ENCODE measurements around the gene LILRB5.
A peak's percentile ranks its signal among the peaks of the same experiment; 100 is the strongest.
"Not testable (repeated sequence)": the region's sequence is repeated elsewhere in the genome, so short reads cannot be mapped to it uniquely, and the experiment has no call there.

LILRB5 gene

DNA sequence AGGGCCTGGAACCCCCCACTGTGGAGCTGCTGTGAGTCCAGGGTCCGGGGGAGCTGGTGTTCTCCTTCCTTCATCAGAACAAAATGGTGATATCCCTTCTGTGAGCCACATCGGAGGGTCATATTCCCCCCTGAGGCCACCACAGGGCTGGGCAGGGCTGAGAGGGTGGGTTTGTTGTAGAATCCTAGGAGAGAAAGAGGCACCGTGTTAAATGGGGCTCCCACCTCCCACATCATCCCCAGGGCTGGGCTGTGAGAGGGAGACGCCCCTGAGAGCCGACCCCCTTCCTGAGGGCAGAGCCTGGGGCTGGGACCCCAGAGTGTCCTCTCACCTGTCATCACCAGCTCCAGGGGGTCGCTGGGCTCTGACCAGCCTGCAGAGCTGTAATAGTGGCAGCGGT is 35.1 kb downstream of the LILRB5 start:
- not testable (repeated sequence) for H3K27ac Mint-ChIP-seq; H3K4me3 Mint-ChIP-seq; DNase-seq; H3K9me3 Mint-ChIP-seq; ATAC-seq (replicated peaks)
- Mint-ChIP-seq H3K4me1 (peaks cover 4 to 11% of the 10 kb centered on the region in 2 donors), H3K36me3 (peaks cover 9 to 13% of the 10 kb centered on the region in 2 donors), H3K27me3 (peaks cover 14 to 27% of the 10 kb centered on the region in 2 donors)

DNA sequence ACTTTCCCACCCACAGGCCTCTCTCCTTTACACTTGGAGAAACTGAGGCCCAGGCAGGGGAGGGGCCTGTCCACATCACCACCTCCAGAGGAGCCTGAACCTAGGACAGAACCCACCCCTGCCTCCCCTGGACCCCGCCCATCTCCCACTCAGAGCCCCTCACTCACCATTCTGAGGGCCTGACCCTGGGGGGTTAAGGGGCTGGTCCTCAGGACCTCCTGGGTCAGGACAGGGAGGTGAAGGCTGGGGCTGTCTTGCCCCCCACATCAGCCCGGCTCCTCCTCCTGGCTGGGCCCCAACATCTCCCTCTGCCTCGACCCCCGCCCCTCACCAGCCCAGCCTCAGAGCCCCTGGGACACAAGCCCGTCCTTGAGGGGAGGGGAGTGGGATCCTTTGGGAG is 37.4 kb downstream of the LILRB5 start:
- Mint-ChIP-seq H3K36me3 (peaks cover 14 to 18% of the 10 kb centered on the region in 2 donors), H3K27me3 (peaks cover 14 to 27% of the 10 kb centered on the region in 2 donors), H3K4me1 (peaks cover 4 to 18% of the 10 kb centered on the region in 2 donors)
- not testable (repeated sequence) for H3K27ac Mint-ChIP-seq; DNase-seq; ATAC-seq (replicated peaks); H3K9me3 Mint-ChIP-seq; H3K4me3 Mint-ChIP-seq

DNA sequence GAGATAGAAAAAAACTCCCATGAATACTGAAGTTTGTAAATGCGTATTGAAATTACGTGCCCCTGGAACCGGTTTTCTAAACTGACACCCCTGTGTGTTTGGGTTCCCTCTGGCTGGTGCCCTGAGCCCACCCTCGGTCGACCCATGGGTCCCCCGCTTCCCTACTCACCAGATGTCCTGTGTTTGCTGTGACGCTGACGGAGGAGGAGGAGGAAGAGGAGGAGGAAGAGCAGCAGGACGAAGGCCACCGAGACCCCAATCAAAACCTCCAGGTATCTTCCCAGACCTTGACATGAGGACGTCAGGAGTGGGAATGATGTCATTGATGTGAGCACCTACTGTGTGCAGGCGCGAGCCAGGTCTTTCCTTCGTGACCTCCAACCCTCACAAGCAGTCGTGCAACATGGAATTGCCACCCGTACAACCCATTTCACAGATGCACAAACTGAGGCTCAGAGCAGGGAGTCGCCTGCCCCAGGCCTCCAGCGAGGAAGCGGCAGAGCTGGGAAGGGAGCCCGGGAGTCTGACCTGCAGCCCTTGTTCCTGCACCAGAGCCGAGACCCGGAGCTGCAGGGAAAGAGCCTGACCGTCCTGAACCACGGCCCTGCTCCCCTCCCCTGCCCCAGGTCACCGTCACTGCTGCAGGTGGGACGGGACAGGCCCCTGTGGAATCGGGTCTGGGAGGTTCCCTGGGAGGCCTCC is 38.0 kb downstream of the LILRB5 start:
- H3K36me3 Mint-ChIP-seq, result peaks cover 17 to 18% of the 10 kb centered on the region in 2 donors
- H3K4me1 Mint-ChIP-seq, result peaks cover 4 to 18% of the 10 kb centered on the region in 2 donors
- H3K27ac Mint-ChIP-seq, result no peak overlapping the region
- no peak for ATAC-seq (replicated peaks)
- H3K9me3 Mint-ChIP-seq, result no peaks in the 10 kb centered on the region
- no peak for DNase-seq
- peaks cover 14 to 26% of the 10 kb centered on the region in 2 donors for H3K27me3 Mint-ChIP-seq
- H3K4me3 Mint-ChIP-seq, result no peak overlapping the region

DNA sequence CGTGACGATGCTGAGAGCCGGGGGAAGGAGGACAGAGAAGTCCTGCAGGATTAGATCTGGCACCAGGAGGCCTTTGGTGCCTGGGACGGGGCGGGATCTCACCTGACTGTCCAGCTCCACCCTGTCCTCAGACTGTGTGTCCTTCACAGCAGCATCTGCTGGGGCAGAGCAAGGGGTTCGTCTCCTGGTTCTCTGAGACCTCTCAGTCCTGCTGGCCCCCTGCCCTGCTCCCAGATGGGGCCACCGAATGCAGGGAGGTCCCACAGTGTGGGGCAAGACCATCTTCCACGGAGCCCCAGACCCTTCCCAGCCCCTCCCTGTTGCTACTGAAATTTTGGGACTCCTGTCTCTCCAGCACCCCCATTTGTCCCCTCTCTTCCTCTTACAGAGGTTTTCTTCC is 38.8 kb downstream of the LILRB5 start:
- peaks cover 2 to 10% of the 10 kb centered on the region in 2 donors for H3K4me1 Mint-ChIP-seq
- DNase-seq (no peak), ATAC-seq (replicated peaks) (no peak)
- no peak overlapping the region for H3K27ac Mint-ChIP-seq
- H3K36me3 Mint-ChIP-seq, result peaks cover 19% of the 10 kb centered on the region in 2 donors
- H3K9me3 Mint-ChIP-seq, result no peaks in the 10 kb centered on the region
- H3K4me3 Mint-ChIP-seq, result no peak overlapping the region
- H3K27me3 Mint-ChIP-seq, result peaks cover 11 to 18% of the 10 kb centered on the region in 2 donors

DNA sequence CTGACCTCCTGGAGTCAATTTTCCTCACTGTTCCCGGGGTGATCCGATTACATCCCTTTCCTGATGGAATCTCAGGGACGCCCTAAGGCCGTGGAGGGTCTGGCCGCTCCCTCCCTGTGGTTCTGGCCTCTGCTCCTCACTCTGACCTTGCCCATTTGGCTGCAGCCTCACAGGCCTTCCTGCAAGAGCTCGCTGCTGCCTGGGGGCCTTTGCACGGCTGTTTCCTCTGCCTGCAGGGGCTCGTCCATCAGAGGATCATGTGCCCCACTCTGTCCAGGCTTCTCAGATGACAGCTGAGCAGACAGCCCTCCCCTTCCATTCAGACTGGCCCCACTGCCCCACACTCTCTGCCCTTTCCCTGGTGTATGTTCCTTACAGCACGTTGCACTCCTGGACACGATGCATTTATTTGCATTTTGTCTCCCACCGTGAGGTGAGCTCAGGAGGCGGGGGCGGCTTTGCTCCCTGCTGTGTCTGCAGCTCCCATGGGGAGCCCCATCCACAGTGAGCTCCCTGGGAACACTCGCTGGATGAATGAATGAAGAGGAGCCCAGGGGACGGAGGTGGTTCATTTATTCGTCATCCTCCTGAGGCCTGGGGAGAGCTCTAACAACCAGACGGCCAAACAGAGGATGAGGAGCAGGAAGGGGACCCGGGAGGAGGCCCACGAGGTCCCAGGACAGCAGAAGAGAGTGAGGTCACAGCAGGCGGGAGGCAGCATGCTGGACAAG is 39.4 kb downstream of the LILRB5 start:
- H3K36me3 Mint-ChIP-seq, result peaks cover 24 to 25% of the 10 kb centered on the region in 2 donors
- not testable (repeated sequence) for DNase-seq; H3K4me1 Mint-ChIP-seq; H3K9me3 Mint-ChIP-seq; ATAC-seq (replicated peaks); H3K27ac Mint-ChIP-seq; H3K4me3 Mint-ChIP-seq
- peaks cover 8 to 12% of the 10 kb centered on the region in 2 donors for H3K27me3 Mint-ChIP-seq

DNA sequence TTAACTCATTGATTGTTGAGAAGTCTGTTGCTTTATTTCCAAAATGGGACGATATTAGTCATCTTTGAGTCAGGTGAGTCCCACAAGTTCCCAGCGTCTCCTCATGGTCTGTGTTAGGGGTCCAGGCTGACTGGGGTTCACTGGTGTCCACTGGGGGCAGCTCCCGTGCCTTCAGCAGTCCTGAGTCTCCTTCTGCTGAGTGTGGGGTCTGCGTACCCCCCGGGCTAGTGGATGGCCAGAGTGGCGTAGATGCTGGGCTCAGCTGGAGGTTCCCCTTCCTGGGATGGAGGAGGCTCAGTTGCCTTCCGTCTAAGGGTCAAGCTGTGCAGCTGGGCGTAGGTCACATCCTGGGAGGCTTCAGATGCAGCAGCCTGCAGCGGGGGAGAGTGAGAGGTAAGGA is 40.2 kb downstream of the LILRB5 start:
- H3K36me3 Mint-ChIP-seq, result peaks cover 29 to 30% of the 10 kb centered on the region in 2 donors
- H3K27me3 Mint-ChIP-seq, result peaks cover 6% of the 10 kb centered on the region in 2 donors
- H3K9me3 Mint-ChIP-seq, result no peaks in the 10 kb centered on the region
- H3K4me3 Mint-ChIP-seq, result no peak overlapping the region
- no peak overlapping the region for H3K27ac Mint-ChIP-seq
- peaks cover 2 to 7% of the 10 kb centered on the region in 2 donors for H3K4me1 Mint-ChIP-seq
- DNase-seq (no peak), ATAC-seq (replicated peaks) (no peak)

DNA sequence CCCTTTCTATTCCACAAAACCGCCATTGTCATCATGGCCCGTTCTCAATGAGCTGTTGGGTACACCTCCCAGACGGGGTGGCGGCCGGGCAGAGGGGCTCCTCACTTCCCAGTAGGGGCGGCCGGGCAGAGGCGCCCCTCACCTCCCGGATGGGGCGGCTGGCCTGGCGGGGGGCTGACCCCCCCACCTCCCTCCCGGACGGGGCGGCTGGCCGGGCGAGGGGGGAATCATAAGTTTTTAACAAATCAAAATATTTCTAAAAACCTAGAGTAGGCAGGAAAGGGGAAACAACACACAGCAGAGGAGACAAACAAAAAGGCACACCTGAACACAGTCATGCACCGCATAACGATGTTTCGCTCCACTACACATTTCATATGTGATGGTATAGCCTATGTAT is 42.3 kb downstream of the LILRB5 start:
- not testable (repeated sequence) for H3K27me3 Mint-ChIP-seq; ATAC-seq (replicated peaks); H3K4me3 Mint-ChIP-seq; H3K9me3 Mint-ChIP-seq; H3K27ac Mint-ChIP-seq; DNase-seq
- peaks cover 41 to 43% of the 10 kb centered on the region in 2 donors for H3K36me3 Mint-ChIP-seq
- peaks cover 14 to 24% of the 10 kb centered on the region in 2 donors for H3K4me1 Mint-ChIP-seq

DNA sequence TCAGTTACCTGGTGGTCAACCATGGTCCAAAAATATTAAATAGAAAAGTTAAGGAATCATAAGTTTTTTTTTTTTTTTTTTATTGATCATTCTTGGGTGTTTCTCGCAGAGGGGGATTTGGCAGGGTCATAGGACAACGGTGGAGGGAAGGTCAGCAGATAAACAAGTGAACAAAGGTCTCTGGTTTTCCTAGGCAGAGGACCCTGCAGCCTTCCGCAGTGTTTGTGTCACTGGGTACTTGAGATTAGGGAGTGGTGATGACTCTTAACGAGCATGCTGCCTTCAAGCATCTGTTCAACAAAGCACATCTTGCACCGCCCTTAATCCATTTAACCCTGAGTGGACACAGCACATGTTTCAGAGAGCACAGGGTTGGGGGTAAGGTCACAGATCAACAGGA is 42.9 kb downstream of the LILRB5 start:
- H3K36me3 Mint-ChIP-seq, result peaks cover 43 to 47% of the 10 kb centered on the region in 2 donors
- ATAC-seq (replicated peaks); DNase-seq; H3K27ac Mint-ChIP-seq; H3K9me3 Mint-ChIP-seq; H3K4me3 Mint-ChIP-seq; H3K27me3 Mint-ChIP-seq: not testable (repeated sequence)
- peaks cover 19 to 29% of the 10 kb centered on the region in 2 donors for H3K4me1 Mint-ChIP-seq

DNA sequence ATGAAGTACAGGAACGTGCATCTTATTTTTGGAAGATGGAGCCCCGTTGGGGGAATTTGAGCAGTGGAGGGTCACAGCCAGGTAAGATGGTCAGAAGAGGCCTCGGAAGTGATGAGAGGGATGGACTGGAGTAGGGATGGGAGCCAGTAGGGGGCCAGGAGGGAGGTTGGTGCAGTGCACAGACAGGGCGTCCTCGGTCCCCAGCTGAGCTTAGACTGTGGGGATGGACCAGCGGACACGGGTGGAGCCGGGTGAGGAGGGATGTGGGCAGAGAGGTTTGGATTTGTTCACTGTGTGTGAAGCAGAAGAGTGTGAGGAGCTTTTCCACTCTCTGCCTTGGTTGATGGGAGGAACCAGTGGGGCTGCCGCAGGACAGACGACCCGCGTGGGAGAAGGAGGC is 45.8 kb downstream of the LILRB5 start:
- Mint-ChIP-seq H3K27ac (peak overlapping the region; percentile 82), H3K4me1 (peaks cover 48 to 52% of the 10 kb centered on the region in 2 donors), H3K9me3 (peaks cover 0 to 5% of the 10 kb centered on the region in 2 donors), H3K36me3 (peaks cover 50 to 62% of the 10 kb centered on the region in 2 donors), H3K27me3 (no peaks in the 10 kb centered on the region), H3K4me3 (peak overlapping the region in 1 of 2 donors; percentile 18)
- ATAC-seq (replicated peaks), result no peak
- DNase-seq, result no peak

DNA sequence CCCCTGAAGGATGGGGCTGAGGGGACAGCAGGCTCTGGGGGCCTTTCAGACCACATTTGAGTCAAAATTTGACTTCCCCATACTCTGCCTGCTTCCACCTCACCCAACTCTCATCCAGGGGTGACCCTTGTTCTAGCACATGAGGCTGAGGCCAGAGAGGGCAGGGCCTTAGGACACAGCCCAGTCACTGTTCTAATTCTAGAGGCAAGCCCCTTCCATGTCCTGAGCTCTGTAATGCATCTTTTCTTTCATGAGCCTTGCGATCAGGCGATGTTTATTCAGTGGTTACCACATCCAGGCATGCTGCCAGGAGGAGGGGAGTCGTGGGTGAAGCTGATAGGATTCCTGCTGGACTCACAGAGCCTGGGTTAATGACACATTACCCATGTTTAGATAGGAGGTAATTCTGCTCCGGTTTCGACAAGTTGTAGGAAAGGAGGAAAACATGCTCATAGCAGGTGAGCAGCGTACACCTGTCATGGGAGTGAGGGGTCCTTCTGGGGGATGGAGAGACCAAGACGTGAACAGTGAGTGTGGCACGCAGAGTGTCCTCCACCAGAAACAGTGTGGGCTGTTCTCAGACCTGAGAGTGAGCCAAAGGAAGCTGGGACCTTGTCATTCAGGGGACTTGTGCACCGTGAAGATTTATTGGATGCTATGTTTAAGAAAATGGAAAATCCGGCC is 47.1 kb downstream of the LILRB5 start:
- no peak for ATAC-seq (replicated peaks)
- Mint-ChIP-seq H3K36me3 (peaks cover 60 to 73% of the 10 kb centered on the region in 2 donors), H3K9me3 (peaks cover 0 to 5% of the 10 kb centered on the region in 2 donors), H3K27me3 (no peaks in the 10 kb centered on the region), H3K4me3 (peak overlapping the region; percentile 57 to 62), H3K27ac (peak overlapping the region; percentile 99), H3K4me1 (peaks cover 54 to 65% of the 10 kb centered on the region in 2 donors)
- no peak for DNase-seq

DNA sequence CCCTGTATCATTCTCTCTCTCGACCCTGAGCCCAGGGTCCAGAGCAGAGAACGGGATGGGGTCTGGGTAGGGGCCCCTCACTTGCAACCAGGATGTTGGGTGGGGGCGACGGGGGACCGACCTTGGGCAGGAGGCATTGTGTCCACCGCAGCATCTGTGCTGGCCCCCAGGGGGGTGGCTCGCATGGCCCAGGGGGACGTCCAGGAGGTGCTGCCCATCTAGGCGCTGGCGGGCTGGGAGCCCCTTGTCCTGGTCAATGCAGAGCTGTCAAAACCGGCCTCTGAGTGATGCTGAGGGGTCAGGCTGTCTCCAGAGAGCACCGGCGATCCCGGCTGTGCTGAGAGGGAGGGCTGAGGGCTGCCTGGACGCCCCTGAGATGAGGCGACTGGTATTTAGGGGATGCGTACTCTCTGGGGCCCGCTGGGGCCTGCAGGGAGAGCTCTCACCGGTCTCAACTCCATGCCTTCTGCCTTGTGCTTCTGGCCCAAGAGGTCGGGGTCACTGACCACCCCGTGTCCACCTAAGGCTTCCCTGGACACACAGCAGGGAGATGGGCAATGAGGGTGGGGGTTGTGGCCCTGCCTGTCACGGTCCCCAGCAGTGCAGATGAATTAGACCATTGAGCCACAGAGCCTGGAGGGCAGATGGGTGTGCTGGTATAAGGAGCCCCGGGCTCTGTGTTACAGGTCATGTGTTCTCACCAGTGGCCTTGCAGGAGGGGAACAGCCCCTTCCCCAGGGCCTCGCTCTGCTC is 47.8 kb downstream of the LILRB5 start:
- ATAC-seq (replicated peaks) (no peak), DNase-seq (no peak)
- Mint-ChIP-seq H3K27me3 (no peaks in the 10 kb centered on the region), H3K9me3 (peaks cover 0 to 5% of the 10 kb centered on the region in 2 donors), H3K27ac (peak overlapping the region; percentile 99), H3K36me3 (peaks cover 67 to 80% of the 10 kb centered on the region in 2 donors), H3K4me1 (peaks cover 57 to 72% of the 10 kb centered on the region in 2 donors), H3K4me3 (peak overlapping the region; percentile 57 to 62)

DNA sequence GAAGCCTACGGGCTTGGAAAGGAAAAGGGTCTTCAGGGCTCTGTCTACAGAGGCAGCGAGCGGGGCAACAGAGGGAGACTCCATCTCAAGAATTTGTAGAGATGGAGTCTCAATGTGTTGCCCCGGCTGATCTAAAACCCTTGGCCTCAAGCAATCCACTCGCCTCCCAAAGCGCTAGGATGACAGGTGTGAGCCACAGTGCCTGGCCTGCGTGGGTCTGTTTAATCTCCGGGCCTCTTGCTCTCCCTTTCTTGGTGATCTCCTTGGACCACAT is 48.4 kb downstream of the LILRB5 start:
- DNase-seq (no peak), ATAC-seq (replicated peaks) (no peak)
- peak overlapping the region; percentile 99 for H3K27ac Mint-ChIP-seq
- H3K27me3 Mint-ChIP-seq, result no peaks in the 10 kb centered on the region
- H3K36me3 Mint-ChIP-seq, result peaks cover 71 to 81% of the 10 kb centered on the region in 2 donors
- peak overlapping the region; percentile 68 to 82 for H3K4me3 Mint-ChIP-seq
- peaks cover 0 to 5% of the 10 kb centered on the region in 2 donors for H3K9me3 Mint-ChIP-seq
- H3K4me1 Mint-ChIP-seq, result peaks cover 57 to 77% of the 10 kb centered on the region in 2 donors

DNA sequence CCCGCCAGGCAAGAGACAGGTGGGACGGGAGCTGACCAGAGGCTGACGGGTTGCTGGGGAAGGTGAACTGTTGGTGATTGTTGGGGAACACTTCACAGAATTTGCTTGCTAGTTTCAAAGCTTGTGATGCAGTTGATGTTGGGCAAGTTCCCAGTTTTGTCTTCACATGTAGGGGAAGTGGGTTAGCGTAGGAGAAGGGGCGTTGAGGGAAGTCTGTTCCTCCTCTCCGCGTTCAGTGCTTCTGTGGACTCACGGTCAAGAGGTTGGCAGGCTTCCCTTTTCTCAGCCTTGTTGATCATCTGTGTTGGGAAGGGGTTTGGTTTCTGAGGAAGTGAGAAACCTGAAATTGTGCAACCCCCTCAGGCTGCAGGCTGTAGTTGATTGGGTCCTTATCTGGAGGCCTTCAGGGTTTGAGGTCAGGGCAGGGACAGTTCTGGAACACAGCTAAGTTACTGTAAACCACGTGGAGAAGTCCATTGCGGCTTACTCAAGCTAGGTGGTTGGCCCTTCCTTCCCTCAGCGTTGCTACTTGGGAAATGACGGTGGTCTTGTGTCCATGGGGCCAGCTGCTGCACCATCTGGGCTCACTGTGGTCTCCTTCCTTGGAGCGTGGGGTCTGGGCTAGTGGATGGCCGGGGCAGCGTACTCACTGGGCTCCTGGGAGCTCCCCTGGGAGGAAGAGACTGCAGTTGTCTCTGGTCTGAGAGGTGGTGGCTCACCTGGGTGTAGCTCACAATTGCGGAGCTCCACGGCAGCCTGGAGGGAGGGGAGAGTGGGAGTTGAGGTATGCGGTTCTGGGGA is 48.9 kb downstream of the LILRB5 start:
- peaks cover 74 to 84% of the 10 kb centered on the region in 2 donors for H3K36me3 Mint-ChIP-seq
- H3K27me3 Mint-ChIP-seq, result no peaks in the 10 kb centered on the region
- DNase-seq, result peak; percentile 81
- peak overlapping the region; percentile 99 for H3K27ac Mint-ChIP-seq
- peak overlapping the region; percentile 68 to 82 for H3K4me3 Mint-ChIP-seq
- peaks cover 0 to 5% of the 10 kb centered on the region in 2 donors for H3K9me3 Mint-ChIP-seq
- peak; percentile 73 to 78 for ATAC-seq (replicated peaks)
- H3K4me1 Mint-ChIP-seq, result peaks cover 58 to 82% of the 10 kb centered on the region in 2 donors
